OCI-LY3 (cell line): ENCODE results near the gene WDR86.

Source experiments
- H2AFZ ChIP-seq: fragments of 200-600, 300-600 bp; shearing (Covaris generic); 2 replicates; pipeline ENCODE4 v1.6.0; 2014; ENCODE audit warnings: antibody characterized with exemption, low read depth, low read length
- H3K27ac ChIP-seq: fragments of 200-600, 300-600 bp; sonication (generic); 2 replicates; pipeline ENCODE4 v1.5.1; 2014; ENCODE audit warnings: mild to moderate bottlenecking, low read length, moderate library complexity, mixed read lengths
- H3K27me3 ChIP-seq: fragments of 200-600, 300-600 bp; sonication (generic); 2 replicates; pipeline ENCODE4 v1.6.1; 2014; ENCODE audit warnings: low read depth, low read length, mixed read lengths
- H3K36me3 ChIP-seq: fragments of 200-600, 300-600 bp; sonication (generic); replicated peaks from 2 replicates; pipeline ENCODE3; 2014; ENCODE audit warnings: low read depth, low read length, mixed read lengths
- H3K4me1 ChIP-seq: fragments of 300-600, 200-600 bp; sonication (generic); 2 replicates; pipeline ENCODE4 v1.6.1; 2014; ENCODE audit warnings: low read length, mixed read lengths
- H3K4me2 ChIP-seq: fragments of 200-600, 300-600 bp; sonication (generic); 2 replicates; pipeline ENCODE4 v1.6.1; 2014; ENCODE audit warnings: low read length, mixed read lengths
- H3K4me3 ChIP-seq: fragments of 300-600, 200-600 bp; sonication (generic); 2 replicates; pipeline ENCODE4 v1.5.1; 2014; ENCODE audit warnings: antibody characterized with exemption, mild to moderate bottlenecking, low read length, moderate library complexity
- H3K79me2 ChIP-seq: fragments of 300-600, 200-600 bp; shearing (Covaris generic); 2 replicates; pipeline ENCODE4 v1.6.1; 2014; ENCODE audit warnings: mild to moderate bottlenecking, low read length, mixed read lengths
- H3K9ac ChIP-seq: fragments of 300-600, 200-600 bp; shearing (Covaris generic); 2 replicates; pipeline ENCODE4 v1.6.0; 2014; ENCODE audit warnings: mild to moderate bottlenecking, low read length, moderate library complexity
- H3K9me3 ChIP-seq: fragments of 200-600, 300-600 bp; shearing (Covaris generic); 2 replicates; pipeline ENCODE4 v1.6.1; 2014; ENCODE audit warnings: low read length, mixed read lengths; ENCODE audit not compliant: insufficient read depth
- H4K20me1 ChIP-seq: fragments of 200-600, 300-600 bp; sonication (generic); 2 replicates; pipeline ENCODE4 v1.6.1; 2016; ENCODE audit warnings: low read length, mixed read lengths; ENCODE audit not compliant: insufficient read depth
- CTCF ChIP-seq: fragments of 200-600, 300-600 bp; sonication (generic); IDR thresholded peaks from 2 replicates; pipeline ENCODE4 v1.5.1; 2014; ENCODE audit warnings: antibody characterized with exemption, low read length, low read depth
- EZH2phosphoT487 ChIP-seq: fragments of 200-600 bp; shearing (Covaris generic); IDR thresholded peaks from 2 replicates; pipeline ENCODE4 v1.6.1; 2018; ENCODE audit warnings: antibody characterized with exemption, mixed run types, low read depth

WDR86 gene

GRCh38 chr7:151336027-151336708 is 73.7 kb downstream of the WDR86 start:
- H3K27ac ChIP-seq, result no peak overlapping the region
- H4K20me1 ChIP-seq, result no peaks in the 10 kb centered on the region
- peaks cover 25% of the 10 kb centered on the region for H3K4me1 ChIP-seq
- no peaks in the 10 kb centered on the region for H3K27me3 ChIP-seq
- H3K9ac ChIP-seq, result no peak overlapping the region
- TF ChIP-seq CTCF (no peak), EZH2phosphoT487 (no peak)
- no peaks in the 10 kb centered on the region for H3K36me3 ChIP-seq
- no peak overlapping the region for H3K4me2 ChIP-seq
- no peaks in the 10 kb centered on the region for H3K79me2 ChIP-seq
- H3K4me3 ChIP-seq, result no peak overlapping the region
- no peak overlapping the region for H2AFZ ChIP-seq
- H3K9me3 ChIP-seq, result no peaks in the 10 kb centered on the region

- peaks cover 9% of the 10 kb centered on the region for H3K4me1 ChIP-seq
- H3K79me2 ChIP-seq, result no peaks in the 10 kb centered on the region
- no peaks in the 10 kb centered on the region for H3K27me3 ChIP-seq
- H3K27ac ChIP-seq, result no peak overlapping the region
- no peaks in the 10 kb centered on the region for H3K36me3 ChIP-seq
- H3K9ac ChIP-seq, result no peak overlapping the region
- H3K4me2 ChIP-seq, result no peak overlapping the region
- H3K9me3 ChIP-seq, result no peaks in the 10 kb centered on the region
- no peak overlapping the region for H2AFZ ChIP-seq
- H3K4me3 ChIP-seq, result no peak overlapping the region
- TF ChIP-seq CTCF (no peak), EZH2phosphoT487 (no peak)
- no peaks in the 10 kb centered on the region for H4K20me1 ChIP-seq
Measured at GRCh38 chr7:151334628-151335027, 75.2 kb downstream of the WDR86 start.
